IgD-negative memory B cell (primary cell): Measurements from ENCODE around the gene NSF. TPM values are rescaled to one million over a fixed set of nuclear protein-coding genes. Genes with fewer than 3 reads are reported as not detected.
"Not testable (repeated sequence)": the region's sequence is repeated elsewhere in the genome, so short reads cannot be mapped to it uniquely, and the experiment has no call there.

Experiments
- H3K27ac Mint-ChIP-seq, 3 donors: one replicate each; pipeline ENCODE4 v1.8.0; 2020 to 2022; ENCODE audit warnings: mild to moderate bottlenecking in 3 of 3, mixed read lengths in 3 of 3, moderate library complexity in 1 of 3
- H3K27me3 Mint-ChIP-seq: one replicate; pipeline ENCODE4 v1.8.0; 2021; ENCODE audit warnings: mixed read lengths
- H3K36me3 Mint-ChIP-seq: one replicate; pipeline ENCODE4 v1.8.0; 2020; ENCODE audit warnings: mild to moderate bottlenecking, mixed read lengths
- H3K4me1 Mint-ChIP-seq, 3 donors: one replicate each; pipeline ENCODE4 v1.8.0; 2020 to 2022; ENCODE audit warnings: mixed read lengths in 3 of 3, mild to moderate bottlenecking in 1 of 3
- H3K4me3 Mint-ChIP-seq, 4 donors: one replicate each; pipeline ENCODE4 v1.8.0; 2020 to 2022; ENCODE audit warnings: mild to moderate bottlenecking in 4 of 4, mixed read lengths in 4 of 4, moderate library complexity in 3 of 4
- H3K9me3 Mint-ChIP-seq, 3 donors: one replicate each; pipeline ENCODE4 v1.8.0; 2020 to 2021; ENCODE audit warnings: mixed read lengths in 3 of 3, mild to moderate bottlenecking in 1 of 3
- polyA plus RNA-seq: library from polyadenylated mRNA; unstranded; fragments of 300-500 nt; fragmentation: Illumina TruSeq; gene quantifications from one replicate; pipeline ENCODE4 v1.2.3, GENCODE V29; 2021

NSF gene
- polyA plus RNA-seq, 1 donor from 2014 or later: 16.5 TPM

- Mint-ChIP-seq H3K36me3 (no peaks in the 10 kb centered on the region), H3K4me3 (no peak overlapping the region), H3K4me1 (peaks cover 0 to 7% (median 5%) of the 10 kb centered on the region in 3 donors), H3K9me3 (no peaks in the 10 kb centered on the region), H3K27me3 (peaks cover 2% of the 10 kb centered on the region), H3K27ac (no peak overlapping the region)
These were observed 191.9 kb downstream of the NSF start for GRCh38 chr17:46782250-46782953.

- Mint-ChIP-seq H3K4me3 (no peak overlapping the region), H3K4me1 (peaks cover 0 to 7% (median 5%) of the 10 kb centered on the region in 3 donors), H3K36me3 (no peaks in the 10 kb centered on the region), H3K9me3 (no peaks in the 10 kb centered on the region), H3K27ac (no peak overlapping the region), H3K27me3 (no peaks in the 10 kb centered on the region)
These were observed 192.6 kb downstream of the NSF start for GRCh38 chr17:46783031-46783593.

- Mint-ChIP-seq H3K9me3 (peaks cover 0 to 6% (median 0%) of the 10 kb centered on the region in 3 donors), H3K4me1 (peaks cover 0 to 7% (median 6%) of the 10 kb centered on the region in 3 donors), H3K27ac (no peak overlapping the region), H3K4me3 (no peak overlapping the region), H3K36me3 (no peaks in the 10 kb centered on the region), H3K27me3 (peaks cover 1% of the 10 kb centered on the region)
These were observed 195.2 kb downstream of the NSF start for GRCh38 chr17:46785696-46786095.

GRCh38 chr17:46787478-46787877 is 197.0 kb downstream of the NSF start:
- Mint-ChIP-seq H3K36me3 (no peaks in the 10 kb centered on the region), H3K4me1 (peaks cover 0 to 3% (median 0%) of the 10 kb centered on the region in 3 donors), H3K27ac (no peak overlapping the region), H3K9me3 (peaks cover 0 to 6% (median 0%) of the 10 kb centered on the region in 3 donors), H3K4me3 (no peak overlapping the region), H3K27me3 (peaks cover 7% of the 10 kb centered on the region)

GRCh38 chr17:46788300-46788699 is 197.8 kb downstream of the NSF start:
- peak overlapping the region in 1 of 3 donors; percentile 75 for H3K27ac Mint-ChIP-seq
- no peak overlapping the region for H3K4me3 Mint-ChIP-seq
- H3K9me3 Mint-ChIP-seq: peaks cover 0 to 6% (median 0%) of the 10 kb centered on the region in 3 donors
- H3K36me3 Mint-ChIP-seq: no peaks in the 10 kb centered on the region
- peaks cover 7% of the 10 kb centered on the region for H3K27me3 Mint-ChIP-seq
- peaks cover 0 to 3% (median 0%) of the 10 kb centered on the region in 3 donors for H3K4me1 Mint-ChIP-seq

- peaks cover 7% of the 10 kb centered on the region for H3K27me3 Mint-ChIP-seq
- H3K27ac Mint-ChIP-seq: no peak overlapping the region
- no peak overlapping the region for H3K4me3 Mint-ChIP-seq
- H3K9me3 Mint-ChIP-seq: peaks cover 0 to 6% (median 0%) of the 10 kb centered on the region in 3 donors
- no peaks in the 10 kb centered on the region for H3K36me3 Mint-ChIP-seq
- peaks cover 0 to 3% (median 0%) of the 10 kb centered on the region in 3 donors for H3K4me1 Mint-ChIP-seq
These were observed 198.3 kb downstream of the NSF start for GRCh38 chr17:46788796-46789195.

- Mint-ChIP-seq H3K27me3 (peaks cover 13% of the 10 kb centered on the region), H3K4me3 (no peak overlapping the region), H3K4me1 (peaks cover 0 to 3% (median 0%) of the 10 kb centered on the region in 3 donors), H3K27ac (no peak overlapping the region), H3K9me3 (peaks cover 0 to 6% (median 0%) of the 10 kb centered on the region in 3 donors), H3K36me3 (no peaks in the 10 kb centered on the region)
These were observed 199.1 kb downstream of the NSF start for GRCh38 chr17:46789610-46790009.

GRCh38 chr17:46790216-46790615 is 199.7 kb downstream of the NSF start:
- H3K36me3 Mint-ChIP-seq: no peaks in the 10 kb centered on the region
- peaks cover 0 to 6% (median 0%) of the 10 kb centered on the region in 3 donors for H3K9me3 Mint-ChIP-seq
- H3K27me3 Mint-ChIP-seq: peaks cover 13% of the 10 kb centered on the region
- H3K27ac Mint-ChIP-seq: no peak overlapping the region
- peaks cover 0 to 3% (median 0%) of the 10 kb centered on the region in 3 donors for H3K4me1 Mint-ChIP-seq
- peak overlapping the region in 1 of 4 donors; percentile 74 for H3K4me3 Mint-ChIP-seq

GRCh38 chr17:46791531-46791930 is 201.1 kb downstream of the NSF start:
- Mint-ChIP-seq H3K27ac (no peak overlapping the region), H3K4me1 (peaks cover 0 to 3% (median 0%) of the 10 kb centered on the region in 3 donors), H3K27me3 (peaks cover 17% of the 10 kb centered on the region), H3K4me3 (no peak overlapping the region), H3K36me3 (peaks cover 2% of the 10 kb centered on the region), H3K9me3 (peaks cover 0 to 6% (median 0%) of the 10 kb centered on the region in 3 donors)

- peaks cover 2% of the 10 kb centered on the region for H3K36me3 Mint-ChIP-seq
- no peak overlapping the region for H3K27ac Mint-ChIP-seq
- H3K27me3 Mint-ChIP-seq: peaks cover 17% of the 10 kb centered on the region
These were observed 201.6 kb downstream of the NSF start for GRCh38 chr17:46792071-46792470.

GRCh38 chr17:46793023-46793422 is 202.6 kb downstream of the NSF start:
- H3K4me1 Mint-ChIP-seq, H3K4me3 Mint-ChIP-seq, H3K9me3 Mint-ChIP-seq, H3K36me3 Mint-ChIP-seq, H3K27ac Mint-ChIP-seq: not testable (repeated sequence)
- peaks cover 17% of the 10 kb centered on the region for H3K27me3 Mint-ChIP-seq

More at GRCh38 chr17:46792071-46792470, 201.6 kb downstream of the NSF start:
- H3K9me3 Mint-ChIP-seq: peaks cover 0 to 6% (median 0%) of the 10 kb centered on the region in 3 donors
- H3K4me3 Mint-ChIP-seq: no peak overlapping the region
- H3K4me1 Mint-ChIP-seq: peaks cover 0 to 3% (median 0%) of the 10 kb centered on the region in 3 donors

GRCh38 chr17:46793541-46793940 is 203.1 kb downstream of the NSF start:
- H3K27ac Mint-ChIP-seq: no peak overlapping the region
- peaks cover 0 to 3% (median 0%) of the 10 kb centered on the region in 3 donors for H3K4me1 Mint-ChIP-seq
- peaks cover 17% of the 10 kb centered on the region for H3K27me3 Mint-ChIP-seq
- peaks cover 2% of the 10 kb centered on the region for H3K36me3 Mint-ChIP-seq
- no peak overlapping the region for H3K4me3 Mint-ChIP-seq
- H3K9me3 Mint-ChIP-seq: peaks cover 0 to 6% (median 0%) of the 10 kb centered on the region in 3 donors

GRCh38 chr17:46794318-46794717 is 203.8 kb downstream of the NSF start:
- Mint-ChIP-seq H3K4me1 (peaks cover 0 to 3% (median 0%) of the 10 kb centered on the region in 3 donors), H3K4me3 (no peak overlapping the region), H3K36me3 (peaks cover 2% of the 10 kb centered on the region), H3K27me3 (peaks cover 16% of the 10 kb centered on the region), H3K9me3 (peaks cover 0 to 4% (median 0%) of the 10 kb centered on the region in 3 donors), H3K27ac (no peak overlapping the region)

GRCh38 chr17:46795379-46795952 is 205.0 kb downstream of the NSF start:
- peaks cover 0 to 4% (median 0%) of the 10 kb centered on the region in 3 donors for H3K9me3 Mint-ChIP-seq
- H3K4me1 Mint-ChIP-seq: no peaks in the 10 kb centered on the region
- H3K36me3 Mint-ChIP-seq: peaks cover 2% of the 10 kb centered on the region
- peaks cover 16% of the 10 kb centered on the region for H3K27me3 Mint-ChIP-seq
- H3K4me3 Mint-ChIP-seq: no peak overlapping the region
- H3K27ac Mint-ChIP-seq: no peak overlapping the region

- Mint-ChIP-seq H3K9me3 (peaks cover 0 to 2% (median 0%) of the 10 kb centered on the region in 3 donors), H3K27ac (no peak overlapping the region), H3K4me1 (no peaks in the 10 kb centered on the region), H3K27me3 (peaks cover 12% of the 10 kb centered on the region), H3K4me3 (no peak overlapping the region), H3K36me3 (peaks cover 2% of the 10 kb centered on the region)
These were observed 205.6 kb downstream of the NSF start for GRCh38 chr17:46796084-46796483.
